Heart right ventricle (tissue), 16 donors: ENCODE measurements around the gene PLAGL2. TPM values are rescaled to one million over a fixed set of nuclear protein-coding genes. Genes with fewer than 3 reads are reported as not detected.

ENCODE experiments used
- ATAC-seq, 8 donors: fragments of 200-7000 bp; cut with Tn5 transposase; one replicate each; pipeline ENCODE4 v1.9.1; 2020; ENCODE audit warnings: mild to moderate bottlenecking in 8 of 8, moderate library complexity in 8 of 8, moderate number of reproducible peaks in 1 of 8
- DNase-seq, 2 donors: peaks; one replicate each; pipeline ENCODE4 v3.0.0-alpha.2; 2020
- H3K27ac ChIP-seq, 10 donors: fragments of 200-600 bp; sonication (generic) in 2 of 10; one replicate each; pipeline versions ENCODE4 v1.5.0 to v1.8.0; 2020 to 2022; ENCODE audit warnings: mild to moderate bottlenecking in 3 of 10
- H3K27me3 ChIP-seq, 7 donors: fragments of 200-600 bp; one replicate each; pipeline ENCODE4 v1.8.0; 2021 to 2022; ENCODE audit warnings: mild to moderate bottlenecking in 2 of 7
- H3K36me3 ChIP-seq, 9 donors: fragments of 200-600 bp; sonication (generic) in 1 of 9; one replicate each; pipeline versions ENCODE4 v1.5.0 to v1.8.0; 2020 to 2022; ENCODE audit warnings: mild to moderate bottlenecking in 2 of 9
- H3K4me1 ChIP-seq, 9 donors: fragments of 200-600 bp; sonication (generic) in 1 of 9; one replicate each; pipeline versions ENCODE4 v1.5.0 to v1.8.0; 2020 to 2022; ENCODE audit warnings: mild to moderate bottlenecking in 4 of 9
- H3K4me3 ChIP-seq, 10 donors: fragments of 200-600 bp; sonication (generic) in 2 of 10; one replicate each; pipeline versions ENCODE4 v1.5.0 to v1.8.0; 2020 to 2022; ENCODE audit warnings: mild to moderate bottlenecking in 7 of 10, moderate library complexity in 2 of 10
- H3K9me3 ChIP-seq, 11 donors: fragments of 200-600 bp in 10 of 11; sonication (generic) in 2 of 11; one replicate each; pipeline versions ENCODE4 v1.5.0 to v1.8.0; 2013 to 2022; ENCODE audit warnings: mild to moderate bottlenecking in 2 of 11, control low read depth in 1 of 11, moderate library complexity in 1 of 11
- WGBS, 2 donors: extraction: QIAGEN DNeasy Blood & Tissue Kit; methylation state at CpG; one replicate each; pipeline ENCODE4 v1.1.7; 2013; ENCODE audit warnings: inconsistent platforms in 1 of 2; 5-methylcytosine and 5-hydroxymethylcytosine counted together
- intact Hi-C, 10 donors: fragments of 100-400 bp; cut with DNase I; formaldehyde crosslinking; loops; one replicate each; pipeline versions ENCODE4 v1.11.1 to v1.14.2; 2022
- polyA plus RNA-seq, 2 donors: library from polyadenylated mRNA; stranded (reverse); fragments of 200-250 nt; gene quantifications; one replicate each; pipeline ENCODE4 v1.2.3, GENCODE V29; 2013
- total RNA-seq, 10 donors: library from RNA; stranded (reverse); fragmentation: NEBNext Ultra II Directional in 3 of 10; extraction: Animal tissue kit (Norgen Biotek cat#: 25700) in 3 of 10; gene quantifications; one replicate each; pipeline versions ENCODE4 v1.2.1 to v1.2.4, GENCODE V29; 2021 to 2023
- TF ChIP-seq, protein P1 (sequence below), 9 donors: fragments of 200-600 bp; sonication (generic) in 2 of 9; IDR thresholded peaks; one replicate each; pipeline versions ENCODE4 v1.5.0 to v1.8.0; 2021 to 2022; ENCODE audit warnings: antibody characterized with exemption in 9 of 9, mild to moderate bottlenecking in 5 of 9, moderate library complexity in 1 of 9
- donor health status: Arrhythmogenic right ventricular cardiomyopathy.
- donor health status: ischemic (EF 13 %, LVEDD 7.1; RV severe dilation, severe dysfunction).
- donor health status: healthy with polysubstance abuse.
- donor health status: DM: no; HTN: yes; CAD: no.
- donor health status: DM: no; HTN: no; CAD: no.
- donor health status: ischemic (EF 25% LVEDD 6.9; RV normal size, moderate dysfunction).
- donor health status: ischemic (EF 25% LVEDD 5.7; RV mildly dilated, moderate dysfunction).
- donor health status: healthy.
- donor health status: DM: yes; HTN: yes; CAD: no.
- donor health status: Ischemic cardiomyopathy.
- donor health status: ischemic (EF 35%, LVEDD 5.7; RV mildly dilated, moderate dysfunction).
- donor health status: nonischemic (EF 11% LVEDD 7.7; RV severe dilation, severe dysfunction).
- donor health status: DM: yes; HTN: yes; CAD: no.
- donor health status: PGD.
- donor health status: ischemic (EF 29% LVEDD 5.4; RV normal size, mild dysfunction).
- donor health status: nonischemic (EF 23%, LVEDD 6.1; RV moderate dilation, normal function).

Gene PLAGL2
- total and polyA plus RNA-seq, 12 donors, result 1.7 to 12.3 (median 7.5) TPM

DNA sequence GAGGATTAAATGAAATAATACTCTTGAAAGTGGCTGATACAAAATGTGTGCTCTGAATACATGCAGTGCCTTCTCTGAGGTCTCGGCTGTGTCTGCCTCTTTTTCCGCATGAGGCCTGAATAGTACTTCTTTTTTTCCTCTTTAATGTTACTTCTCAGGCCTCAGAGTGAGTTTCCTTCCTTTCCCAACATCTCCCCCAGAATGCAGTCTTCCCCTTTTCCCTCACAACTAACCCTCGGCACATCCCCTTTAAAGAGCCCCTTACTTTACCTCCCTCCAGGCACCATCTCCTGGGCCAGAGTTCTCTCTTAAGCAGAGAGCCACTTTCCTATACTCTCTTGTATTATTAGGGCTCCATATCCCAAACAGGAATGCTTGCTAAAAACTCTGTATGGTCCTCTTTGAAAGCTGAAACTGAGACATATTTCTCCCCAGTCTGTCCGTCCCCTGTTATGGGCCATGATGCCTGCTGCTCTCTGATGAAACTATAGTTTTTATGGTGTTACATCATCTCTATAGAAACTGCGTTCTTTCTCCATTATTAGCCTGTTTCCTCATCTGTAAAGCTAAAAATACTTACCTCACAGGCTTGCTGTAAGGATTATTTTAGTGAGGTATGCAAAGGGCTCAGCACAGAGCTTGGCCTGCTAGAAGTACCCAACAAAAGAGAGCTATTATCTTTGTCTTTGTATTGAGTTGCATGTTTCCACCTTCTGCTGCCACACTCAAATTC is 2.3 kb downstream of the PLAGL2 start:
- no peaks in the 10 kb centered on the region for H3K27me3 ChIP-seq
- 46 to 50% methylated on average over 5 of the region's 5 CpGs for WGBS, 2 donors
- peak in 4 of 8 donors; percentile 39 to 58 (median 47) for ATAC-seq

DNA sequence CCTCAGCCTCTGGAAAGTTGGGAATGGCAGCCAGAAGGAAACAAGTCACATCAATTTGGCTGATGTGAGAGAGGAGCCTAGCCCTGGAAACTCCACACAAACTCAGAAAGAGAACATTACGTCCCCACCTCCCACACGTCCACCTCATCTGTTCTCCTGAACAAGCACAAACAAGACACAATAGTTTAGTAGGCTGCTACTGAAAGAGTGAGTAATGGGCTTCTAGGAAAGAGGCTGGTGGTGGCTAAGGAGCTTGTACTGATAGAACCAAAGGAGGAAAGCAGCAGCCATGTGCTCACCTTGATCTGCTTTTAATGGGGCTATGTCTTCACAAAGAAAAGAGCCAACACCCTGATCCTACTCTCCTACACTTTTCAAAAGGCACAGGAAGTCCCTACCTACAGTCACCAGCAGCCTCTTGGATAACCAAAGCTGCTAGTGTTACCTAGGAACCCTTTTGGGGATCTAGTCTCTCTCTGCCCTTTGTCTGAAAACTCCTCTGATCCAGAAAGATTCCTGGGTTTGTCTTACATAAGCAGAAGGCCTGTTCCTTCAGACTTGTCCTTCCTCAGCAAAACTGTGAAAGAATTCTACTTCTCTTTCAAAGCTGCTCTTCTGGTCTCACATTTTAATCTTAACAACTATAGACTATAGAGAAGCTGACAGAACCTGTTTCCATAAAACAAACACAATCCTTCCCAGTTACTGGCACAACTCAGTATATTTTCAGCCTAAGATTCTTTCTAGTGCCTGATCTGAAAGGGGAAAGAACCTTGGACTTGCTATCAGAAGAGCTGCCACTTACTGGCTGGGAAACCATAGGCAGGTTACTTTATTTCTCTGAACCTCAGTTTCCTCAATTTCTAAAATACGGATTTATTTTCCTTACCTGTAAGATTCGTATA is 3.1 kb downstream of the PLAGL2 start:
- DNase-seq (no peak), ATAC-seq (peak in 2 of 8 donors; percentile 3 to 57)
- H3K36me3 ChIP-seq, result peaks cover 0 to 36% (median 16%) of the 10 kb centered on the region in 9 donors
- H3K27ac ChIP-seq, result peak overlapping the region; percentile 68 to 99 (median 94)
- intact Hi-C loops, result loop anchor here in 6 of 10 donors (5.0 to 10.0 kb wide), 8 partner anchors 70 to 278 kb away; partner anchors contain the start of genes ASXL1 (in 2 of the 6), KIF3B (in 1 of the 6) and TM9SF4 (in 1 of the 6)
- no peaks in the 10 kb centered on the region for H3K27me3 ChIP-seq
- H3K9me3 ChIP-seq, result no peaks in the 10 kb centered on the region
- TF ChIP-seq, protein P1, sequence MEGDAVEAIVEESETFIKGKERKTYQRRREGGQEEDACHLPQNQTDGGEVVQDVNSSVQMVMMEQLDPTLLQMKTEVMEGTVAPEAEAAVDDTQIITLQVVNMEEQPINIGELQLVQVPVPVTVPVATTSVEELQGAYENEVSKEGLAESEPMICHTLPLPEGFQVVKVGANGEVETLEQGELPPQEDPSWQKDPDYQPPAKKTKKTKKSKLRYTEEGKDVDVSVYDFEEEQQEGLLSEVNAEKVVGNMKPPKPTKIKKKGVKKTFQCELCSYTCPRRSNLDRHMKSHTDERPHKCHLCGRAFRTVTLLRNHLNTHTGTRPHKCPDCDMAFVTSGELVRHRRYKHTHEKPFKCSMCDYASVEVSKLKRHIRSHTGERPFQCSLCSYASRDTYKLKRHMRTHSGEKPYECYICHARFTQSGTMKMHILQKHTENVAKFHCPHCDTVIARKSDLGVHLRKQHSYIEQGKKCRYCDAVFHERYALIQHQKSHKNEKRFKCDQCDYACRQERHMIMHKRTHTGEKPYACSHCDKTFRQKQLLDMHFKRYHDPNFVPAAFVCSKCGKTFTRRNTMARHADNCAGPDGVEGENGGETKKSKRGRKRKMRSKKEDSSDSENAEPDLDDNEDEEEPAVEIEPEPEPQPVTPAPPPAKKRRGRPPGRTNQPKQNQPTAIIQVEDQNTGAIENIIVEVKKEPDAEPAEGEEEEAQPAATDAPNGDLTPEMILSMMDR (IDR thresholded peaks at IDR 0.05), result no peak
- peaks cover 31 to 75% (median 68%) of the 10 kb centered on the region in 9 donors for H3K4me1 ChIP-seq
- peak overlapping the region in 4 of 10 donors; percentile 87 to 100 (median 100) for H3K4me3 ChIP-seq
- WGBS, 2 donors, result 44 to 46% methylated on average over 4 of the region's 4 CpGs

More for the DNA sequence above, 2.3 kb downstream of the PLAGL2 start:
- TF ChIP-seq, protein P1 (IDR thresholded peaks at IDR 0.05), result no peak
- Histone ChIP-seq H3K4me3 (peak overlapping the region in 8 of 10 donors; percentile 25 to 100 (median 98)), H3K9me3 (no peaks in the 10 kb centered on the region), H3K27ac (peak overlapping the region; percentile 68 to 99 (median 94)), H3K4me1 (peaks cover 31 to 77% (median 68%) of the 10 kb centered on the region in 9 donors), H3K36me3 (peaks cover 0 to 36% (median 8%) of the 10 kb centered on the region in 9 donors)
- no peak for DNase-seq
- intact Hi-C loops, result loop anchor here in 6 of 10 donors (5.0 to 10.0 kb wide), 8 partner anchors 70 to 277 kb away; partner anchors contain the start of genes ASXL1 (in 2 of the 6), KIF3B (in 1 of the 6) and TM9SF4 (in 1 of the 6)

DNA sequence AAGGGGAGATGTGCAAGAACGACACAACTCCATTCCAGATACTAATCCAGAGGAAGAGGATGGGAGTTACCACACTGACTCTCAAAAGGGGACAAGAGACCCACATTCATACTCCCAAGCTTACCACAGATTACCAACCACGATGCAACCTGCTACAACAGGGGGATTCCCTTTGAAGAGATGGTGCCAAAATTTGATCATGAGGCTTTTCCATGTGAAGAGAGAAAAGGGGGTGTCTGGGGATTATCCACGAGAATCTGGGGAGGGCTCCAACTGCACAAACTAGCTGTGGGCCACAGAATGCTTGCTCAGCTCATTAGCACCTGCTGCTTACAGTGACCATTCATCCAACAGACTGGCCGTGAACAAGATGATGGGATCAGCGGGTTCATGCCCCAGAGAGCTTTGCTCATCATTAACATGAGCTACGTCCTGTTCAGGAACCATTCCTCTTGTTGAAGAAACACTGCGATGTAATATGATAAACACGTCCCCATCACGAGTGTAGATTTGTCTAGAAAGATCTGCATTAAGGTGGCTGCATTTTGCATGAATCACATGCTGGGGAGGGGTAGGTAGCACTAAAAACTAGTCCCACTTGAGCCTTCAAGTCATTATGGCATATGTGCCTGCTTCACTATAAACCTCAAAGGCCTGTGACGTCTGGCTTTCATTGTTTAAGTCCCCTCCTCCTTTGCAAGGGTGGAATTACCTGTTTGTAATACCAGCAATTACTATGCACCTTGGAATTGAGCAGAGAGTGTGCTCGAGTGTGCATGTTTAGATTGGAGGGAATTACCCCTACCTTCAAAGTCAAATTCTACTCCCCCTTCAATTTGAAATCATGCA is 4.0 kb downstream of the PLAGL2 start:
- no peak overlapping the region for H3K4me3 ChIP-seq
- no peaks in the 10 kb centered on the region for H3K9me3 ChIP-seq
- peaks cover 31 to 73% (median 67%) of the 10 kb centered on the region in 9 donors for H3K4me1 ChIP-seq
- H3K36me3 ChIP-seq, result peaks cover 0 to 44% (median 24%) of the 10 kb centered on the region in 9 donors
- WGBS, 2 donors, result 63 to 66% methylated on average over 11 of the region's 11 CpGs
- ATAC-seq, result no peak
- DNase-seq, result no peak
- H3K27me3 ChIP-seq, result no peaks in the 10 kb centered on the region
- peak overlapping the region in 9 of 10 donors; percentile 52 to 99 (median 95) for H3K27ac ChIP-seq
- TF ChIP-seq, protein P1 (IDR thresholded peaks at IDR 0.05), result no peak
- intact Hi-C loops, result loop anchor here in 6 of 10 donors (10.0 kb wide), 6 partner anchors 71 to 261 kb away; partner anchors contain the start of genes ASXL1 (in 2 of the 6) and KIF3B (in 1 of the 6)
